CD4-positive, alpha-beta T cell treated with Interleukin-15 for 1 hour (primary cell): ENCODE results near the gene ARAP1.

Experiments
- DNase-seq: peaks from one replicate; pipeline ENCODE4 v3.0.0-alpha.2; 2020

Gene ARAP1

GRCh38 chr11:72652873-72653630 is 99.2 kb downstream of the ARAP1 start:
- no peak for DNase-seq

DNA sequence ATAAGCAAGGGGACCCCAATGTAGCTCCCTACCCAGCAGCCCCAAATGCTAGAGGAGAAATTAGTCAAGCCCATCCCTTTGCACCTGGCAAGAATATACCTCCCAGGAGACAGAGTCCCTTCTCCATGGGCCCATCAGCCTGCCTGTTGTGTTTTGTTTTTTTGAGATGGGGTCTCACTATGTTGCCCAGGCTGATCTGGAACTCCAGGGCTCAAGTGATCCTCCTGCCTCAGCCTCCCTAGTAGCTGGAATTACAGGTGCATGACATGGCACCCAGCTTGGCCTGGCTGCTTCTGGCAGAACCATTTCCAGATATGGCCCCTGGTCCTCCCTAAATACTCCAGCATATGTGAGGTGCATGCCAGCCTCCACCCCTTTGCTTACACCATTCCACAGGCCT is 100.1 kb downstream of the ARAP1 start:
- DNase-seq, result no peak

DNA sequence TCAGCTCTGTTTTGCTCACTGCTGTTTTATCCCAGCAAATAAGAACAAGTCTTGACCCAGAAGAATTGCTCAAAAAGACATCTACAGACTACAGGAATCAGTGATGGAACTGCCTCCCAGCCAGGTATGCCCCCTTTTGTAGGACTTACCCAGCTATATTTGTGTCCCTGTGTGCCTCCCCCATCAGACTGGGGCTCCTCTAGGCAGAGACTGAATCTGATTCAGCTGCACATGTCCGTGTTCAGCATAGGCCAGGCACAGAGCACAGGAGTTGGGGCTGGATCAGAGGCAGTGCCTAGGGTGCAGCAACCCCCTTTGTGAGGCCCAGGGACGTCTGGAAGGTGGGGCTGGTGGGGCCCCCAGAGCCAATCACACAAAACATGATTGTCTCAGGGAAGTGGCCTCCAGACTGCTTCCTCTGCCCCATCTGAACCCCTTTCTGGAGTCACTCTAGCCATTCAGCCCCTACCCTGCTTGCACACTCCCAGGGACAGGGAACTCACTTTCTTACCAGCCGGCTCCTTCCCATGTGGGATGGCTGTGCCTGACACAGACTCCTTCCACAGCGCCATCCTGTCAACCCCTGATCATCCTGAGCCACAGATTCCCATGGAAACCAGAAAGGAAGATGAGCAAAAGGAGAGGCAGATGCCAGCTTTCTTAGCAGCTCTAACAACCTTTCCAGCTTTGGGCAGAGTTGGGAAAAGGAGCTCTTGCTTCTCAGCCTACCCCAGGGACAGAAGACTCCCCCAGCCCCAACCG is 102.8 kb downstream of the ARAP1 start:
- no peak for DNase-seq

- DNase-seq, result no peak
These were observed 103.6 kb downstream of the ARAP1 start for GRCh38 chr11:72648384-72649136.

GRCh38 chr11:72647882-72648281 is 104.3 kb downstream of the ARAP1 start:
- no peak for DNase-seq

GRCh38 chr11:72646472-72646871 is 105.7 kb downstream of the ARAP1 start:
- DNase-seq, result no peak

DNA sequence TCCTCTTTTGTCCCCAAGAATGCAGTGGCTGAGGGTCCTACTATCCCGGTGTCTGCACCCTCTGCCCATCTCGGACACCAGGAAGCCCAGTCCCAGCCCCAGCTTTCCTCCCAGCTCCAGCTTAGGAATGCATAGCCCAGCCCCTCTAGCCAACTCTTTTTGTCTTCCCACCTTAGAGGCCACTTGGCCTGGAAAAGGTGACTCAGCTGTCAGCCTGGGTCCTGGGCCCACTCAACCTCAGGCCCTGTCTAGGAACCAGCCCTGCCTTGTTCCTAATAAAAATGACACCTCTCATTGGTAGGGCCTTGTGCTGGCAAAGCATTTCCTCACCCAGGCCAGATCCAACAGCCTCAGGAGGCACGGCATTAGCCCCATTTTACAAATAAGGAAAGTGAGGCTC is 106.2 kb downstream of the ARAP1 start:
- no peak for DNase-seq

GRCh38 chr11:72643547-72643946 is 108.7 kb downstream of the ARAP1 start:
- no peak for DNase-seq

DNA sequence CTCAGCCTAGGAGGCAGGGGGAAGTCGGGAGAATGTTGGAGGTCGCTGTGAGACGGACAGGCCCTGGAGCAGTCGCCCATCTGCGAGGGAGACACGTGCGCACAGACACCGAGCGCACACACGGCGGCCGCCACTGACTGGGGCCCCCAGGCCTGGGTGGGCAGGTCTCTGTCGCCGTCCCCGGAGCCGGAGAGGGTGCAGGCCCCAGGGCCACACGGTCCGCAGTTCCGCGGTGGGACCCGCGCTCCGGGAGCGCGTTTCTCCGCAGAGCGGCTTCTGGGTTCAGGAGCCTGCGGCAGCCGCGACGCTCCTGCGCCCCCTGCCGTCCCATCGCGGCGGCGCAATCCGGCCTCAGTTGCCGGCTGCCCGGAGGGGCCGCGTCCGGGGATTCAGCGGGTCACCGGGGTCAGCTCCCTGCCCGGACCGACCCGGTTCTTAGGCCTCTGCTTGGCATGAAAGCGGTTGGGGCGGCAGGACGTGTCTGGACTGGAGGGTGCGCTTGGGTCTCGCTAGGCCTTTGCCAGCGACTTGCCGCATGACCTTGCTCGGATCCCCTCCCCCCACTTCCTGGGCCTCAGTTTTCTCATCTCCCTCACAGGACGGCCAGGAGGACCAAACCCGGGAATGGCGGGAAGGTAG is 109.2 kb downstream of the ARAP1 start:
- DNase-seq, result peak; percentile 58

- DNase-seq, result no peak
These were observed 109.9 kb downstream of the ARAP1 start for GRCh38 chr11:72642043-72642883.

GRCh38 chr11:72641522-72642042 is 110.6 kb downstream of the ARAP1 start:
- no peak for DNase-seq

- no peak for DNase-seq
These were observed 112.5 kb downstream of the ARAP1 start for GRCh38 chr11:72639502-72640375.

DNA sequence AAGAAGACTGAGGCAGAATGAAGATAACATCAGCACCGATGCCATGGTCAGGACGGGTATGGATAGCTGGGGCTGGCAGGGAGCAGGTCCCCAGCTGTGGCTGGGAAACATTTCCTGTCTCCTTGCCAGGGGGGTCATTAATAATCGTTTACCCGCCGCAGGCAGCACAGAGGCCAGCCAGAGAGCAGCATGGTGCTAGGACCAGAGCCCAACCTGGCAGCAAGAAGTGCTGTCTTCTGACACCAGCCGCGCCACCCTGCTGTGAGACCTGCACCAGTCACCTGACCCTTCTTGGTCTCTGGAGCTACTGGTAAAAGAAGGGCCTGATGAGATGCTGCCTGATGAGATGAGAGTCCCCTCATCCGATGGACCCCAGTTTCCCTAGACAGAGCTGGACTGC is 114.3 kb downstream of the ARAP1 start:
- DNase-seq, result no peak

DNA sequence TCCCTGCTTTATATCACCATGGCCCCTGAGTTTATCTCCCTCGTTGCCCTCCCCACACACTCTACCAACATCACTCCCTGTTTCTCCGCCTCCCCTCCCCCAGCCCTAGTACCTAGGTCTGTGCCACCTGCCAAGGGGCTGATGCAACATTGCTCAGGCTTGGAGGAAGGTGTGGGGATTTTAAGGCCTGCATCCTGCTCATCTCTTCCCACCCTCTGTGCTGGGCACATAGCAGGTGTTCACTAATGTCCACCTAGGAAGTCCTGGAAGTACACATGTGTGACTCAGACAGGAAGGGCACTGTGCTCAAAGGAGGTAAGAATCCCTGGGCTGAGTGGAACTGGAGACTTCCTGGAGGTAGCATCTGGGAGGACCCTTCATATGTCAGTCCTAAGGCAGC is 115.0 kb downstream of the ARAP1 start:
- no peak for DNase-seq

- no peak for DNase-seq
These were observed 115.8 kb downstream of the ARAP1 start for GRCh38 chr11:72636376-72636775.

DNA sequence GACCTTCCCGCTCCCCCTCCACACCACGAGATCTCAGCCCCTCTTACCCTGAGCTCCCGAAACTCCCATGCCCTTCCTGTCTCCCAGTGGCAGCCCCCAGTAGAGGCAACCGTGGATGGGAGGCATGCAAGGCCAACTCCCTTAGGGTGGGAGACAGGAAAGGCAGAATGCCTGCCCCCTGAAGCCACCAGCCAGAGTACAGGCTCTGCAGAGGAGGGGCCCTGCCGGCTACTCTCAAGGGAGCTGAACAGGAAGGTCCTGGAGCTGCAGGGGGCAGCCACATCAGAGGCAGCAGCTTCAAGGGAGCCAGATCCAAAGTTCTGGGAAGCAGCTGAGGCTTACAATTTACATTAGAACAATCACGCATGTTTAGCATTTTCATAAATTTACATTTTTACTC is 116.3 kb downstream of the ARAP1 start:
- DNase-seq, result no peak

DNA sequence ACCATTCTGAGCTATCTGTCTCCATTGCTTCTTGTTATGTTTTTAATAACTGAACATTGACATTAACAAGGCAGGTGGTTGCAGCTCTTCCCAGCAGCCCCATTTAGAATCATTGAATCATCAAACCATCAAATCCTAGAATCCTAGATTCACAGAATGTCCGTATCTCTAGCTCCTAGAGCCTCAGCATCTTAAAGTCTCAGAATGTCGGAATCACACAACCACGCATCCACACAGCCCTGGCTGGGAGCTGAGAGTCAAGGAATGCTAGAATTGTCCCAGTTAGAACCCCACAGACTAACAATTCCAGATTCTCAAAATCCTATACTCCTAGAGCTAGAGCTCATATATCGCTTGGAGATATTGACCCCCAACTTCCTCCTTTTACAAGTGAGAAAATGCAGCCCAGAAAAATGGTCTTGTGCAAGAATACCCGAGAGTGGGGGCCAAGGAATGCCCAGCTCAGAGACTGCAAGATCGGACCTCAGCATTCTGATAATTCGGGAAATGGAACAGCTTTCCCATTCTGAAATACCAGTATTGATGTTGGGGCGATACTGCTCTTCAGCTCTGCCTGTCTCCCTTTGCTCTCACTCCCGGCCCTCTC is 116.8 kb downstream of the ARAP1 start:
- DNase-seq, result no peak
